Nephron (organoid): ENCODE measurements around the gene CASQ2.

ENCODE experiments used
- H3K27ac Mint-ChIP-seq, 3 experiments: 2 replicates each; pipeline ENCODE4 v1.8.0; 2020; ENCODE audit warnings: mixed read lengths in 3 of 3, mild to moderate bottlenecking in 2 of 3, moderate library complexity in 1 of 3
- H3K27me3 Mint-ChIP-seq: 2 replicates; pipeline ENCODE4 v1.8.0; 2021; ENCODE audit warnings: low read depth, mild to moderate bottlenecking, moderate library complexity, mixed read lengths
- H3K36me3 Mint-ChIP-seq: 2 replicates; pipeline ENCODE4 v1.8.0; 2020; ENCODE audit warnings: low read depth, mixed read lengths
- H3K4me1 Mint-ChIP-seq: 2 replicates; pipeline ENCODE4 v1.8.0; 2020; ENCODE audit warnings: mixed read lengths
- H3K4me3 Mint-ChIP-seq, 3 experiments: 2 replicates each; pipeline ENCODE4 v1.8.0; 2020; ENCODE audit warnings: mild to moderate bottlenecking in 3 of 3, mixed read lengths in 3 of 3, moderate library complexity in 2 of 3
- H3K9me3 Mint-ChIP-seq: 2 replicates; pipeline ENCODE4 v1.8.0; 2020; ENCODE audit warnings: mixed read lengths
- TF ChIP-seq, protein P1 (sequence below), 3 experiments: fragments of 200-600 bp; sonication (generic); IDR thresholded peaks; one replicate each; pipeline ENCODE4 v1.5.0; 2021; ENCODE audit warnings: antibody characterized with exemption in 3 of 3; ENCODE audit not compliant: unreplicated experiment in 3 of 3

The CASQ2 gene

DNA sequence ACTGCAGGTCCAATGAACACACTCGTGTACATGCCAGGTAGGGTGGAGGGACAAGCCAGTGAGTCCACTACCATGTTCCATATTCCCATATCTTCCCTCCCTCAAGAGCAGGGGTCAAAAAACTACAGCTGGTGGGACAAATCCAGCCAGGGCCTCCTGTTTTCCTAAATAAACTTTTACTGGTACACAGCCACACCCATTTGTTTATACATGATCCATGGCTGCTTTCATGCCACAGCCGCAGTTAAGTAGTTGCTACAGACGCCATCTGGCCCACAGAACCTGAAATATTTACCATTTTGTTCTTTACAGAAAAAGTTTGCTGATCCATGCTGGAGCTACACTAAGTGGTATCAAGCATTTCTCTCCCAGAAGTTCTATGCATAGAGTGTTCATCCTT lies 42.4 kb downstream of the CASQ2 start:
- Mint-ChIP-seq H3K27ac (peak overlapping the region in 2 of 3 experiments; percentile 6 to 16), H3K36me3 (no peaks in the 10 kb centered on the region), H3K9me3 (no peaks in the 10 kb centered on the region), H3K27me3 (no peaks in the 10 kb centered on the region), H3K4me1 (peaks cover 44% of the 10 kb centered on the region), H3K4me3 (no peak overlapping the region)
- TF ChIP-seq, protein P1, sequence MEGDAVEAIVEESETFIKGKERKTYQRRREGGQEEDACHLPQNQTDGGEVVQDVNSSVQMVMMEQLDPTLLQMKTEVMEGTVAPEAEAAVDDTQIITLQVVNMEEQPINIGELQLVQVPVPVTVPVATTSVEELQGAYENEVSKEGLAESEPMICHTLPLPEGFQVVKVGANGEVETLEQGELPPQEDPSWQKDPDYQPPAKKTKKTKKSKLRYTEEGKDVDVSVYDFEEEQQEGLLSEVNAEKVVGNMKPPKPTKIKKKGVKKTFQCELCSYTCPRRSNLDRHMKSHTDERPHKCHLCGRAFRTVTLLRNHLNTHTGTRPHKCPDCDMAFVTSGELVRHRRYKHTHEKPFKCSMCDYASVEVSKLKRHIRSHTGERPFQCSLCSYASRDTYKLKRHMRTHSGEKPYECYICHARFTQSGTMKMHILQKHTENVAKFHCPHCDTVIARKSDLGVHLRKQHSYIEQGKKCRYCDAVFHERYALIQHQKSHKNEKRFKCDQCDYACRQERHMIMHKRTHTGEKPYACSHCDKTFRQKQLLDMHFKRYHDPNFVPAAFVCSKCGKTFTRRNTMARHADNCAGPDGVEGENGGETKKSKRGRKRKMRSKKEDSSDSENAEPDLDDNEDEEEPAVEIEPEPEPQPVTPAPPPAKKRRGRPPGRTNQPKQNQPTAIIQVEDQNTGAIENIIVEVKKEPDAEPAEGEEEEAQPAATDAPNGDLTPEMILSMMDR (IDR thresholded peaks at IDR 0.05; ENCODE audit: unreplicated experiment in 3 of 3): no peak

GRCh38 chr1:115725600-115725999 lies 42.9 kb downstream of the CASQ2 start:
- H3K4me1 Mint-ChIP-seq: peaks cover 39% of the 10 kb centered on the region

DNA sequence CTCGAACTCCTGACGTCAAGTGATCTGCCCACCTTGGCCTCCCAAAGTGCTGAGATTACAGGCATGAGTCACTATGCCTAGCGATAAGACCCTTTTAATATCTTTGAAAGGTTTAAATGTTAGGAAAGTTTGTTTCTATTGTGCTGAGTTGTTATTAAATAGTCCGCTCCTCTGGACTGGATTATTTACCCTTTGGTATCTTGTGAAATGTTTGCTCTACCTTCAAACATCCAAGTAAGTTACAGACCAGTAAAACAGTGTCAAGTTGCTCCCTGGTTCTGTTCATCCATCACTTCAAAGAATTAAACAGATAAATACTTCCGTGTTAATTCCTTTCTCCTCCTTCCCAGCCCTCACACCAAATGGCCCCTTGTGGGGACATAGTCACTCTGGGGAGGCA lies 44.8 kb downstream of the CASQ2 start:
- no peaks in the 10 kb centered on the region for H3K9me3 Mint-ChIP-seq
- no peaks in the 10 kb centered on the region for H3K27me3 Mint-ChIP-seq
- H3K4me3 Mint-ChIP-seq: no peak overlapping the region
- TF ChIP-seq, protein P1 (IDR thresholded peaks at IDR 0.05; ENCODE audit: unreplicated experiment in 3 of 3): no peak
- no peaks in the 10 kb centered on the region for H3K36me3 Mint-ChIP-seq
- no peak overlapping the region for H3K27ac Mint-ChIP-seq
- peaks cover 32% of the 10 kb centered on the region for H3K4me1 Mint-ChIP-seq

More at GRCh38 chr1:115725600-115725999, 42.9 kb downstream of the CASQ2 start:
- Mint-ChIP-seq H3K4me3 (no peak overlapping the region), H3K27me3 (no peaks in the 10 kb centered on the region), H3K27ac (peak overlapping the region in 1 of 3 experiments; percentile 16), H3K36me3 (no peaks in the 10 kb centered on the region), H3K9me3 (no peaks in the 10 kb centered on the region)
- TF ChIP-seq, protein P1 (IDR thresholded peaks at IDR 0.05; ENCODE audit: unreplicated experiment in 3 of 3): no peak

GRCh38 chr1:115722221-115722620 lies 46.3 kb downstream of the CASQ2 start:
- H3K9me3 Mint-ChIP-seq: no peaks in the 10 kb centered on the region
- H3K4me3 Mint-ChIP-seq: no peak overlapping the region
- H3K36me3 Mint-ChIP-seq: no peaks in the 10 kb centered on the region
- TF ChIP-seq, protein P1 (IDR thresholded peaks at IDR 0.05; ENCODE audit: unreplicated experiment in 3 of 3): no peak
- peaks cover 25% of the 10 kb centered on the region for H3K4me1 Mint-ChIP-seq
- H3K27me3 Mint-ChIP-seq: no peaks in the 10 kb centered on the region
- no peak overlapping the region for H3K27ac Mint-ChIP-seq

DNA sequence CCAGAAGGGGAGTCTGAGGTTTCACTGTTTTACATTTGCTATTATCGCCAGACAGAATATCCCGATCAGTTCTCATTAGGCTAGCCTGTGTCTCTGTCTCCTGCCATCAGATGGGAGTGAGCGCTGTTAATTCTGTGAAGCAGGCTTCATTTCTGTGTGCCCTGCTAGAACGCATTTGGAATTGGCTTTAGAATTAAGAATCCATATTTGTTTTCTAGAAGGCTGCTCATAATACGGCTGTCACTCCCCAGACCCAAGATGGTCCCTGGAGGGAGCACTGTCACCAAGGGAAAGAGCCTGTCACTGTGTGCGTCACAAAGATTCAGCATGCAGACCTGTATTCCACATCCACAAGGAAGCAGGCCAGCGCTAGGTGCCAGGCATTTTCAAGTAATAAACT lies 49.2 kb downstream of the CASQ2 start:
- Mint-ChIP-seq H3K36me3 (no peaks in the 10 kb centered on the region), H3K4me1 (peaks cover 16% of the 10 kb centered on the region), H3K4me3 (no peak overlapping the region), H3K9me3 (no peaks in the 10 kb centered on the region), H3K27ac (no peak overlapping the region), H3K27me3 (no peaks in the 10 kb centered on the region)
- TF ChIP-seq, protein P1 (IDR thresholded peaks at IDR 0.05; ENCODE audit: unreplicated experiment in 3 of 3): no peak

- peak overlapping the region; percentile 36 to 57 (median 44) for H3K27ac Mint-ChIP-seq
- H3K27me3 Mint-ChIP-seq: no peaks in the 10 kb centered on the region
- H3K36me3 Mint-ChIP-seq: no peaks in the 10 kb centered on the region
- peaks cover 16% of the 10 kb centered on the region for H3K4me1 Mint-ChIP-seq
- H3K9me3 Mint-ChIP-seq: no peaks in the 10 kb centered on the region
- H3K4me3 Mint-ChIP-seq: no peak overlapping the region
- TF ChIP-seq, protein P1 (IDR thresholded peaks at IDR 0.05; ENCODE audit: unreplicated experiment in 3 of 3): no peak
Measured at GRCh38 chr1:115718011-115718754, 50.3 kb downstream of the CASQ2 start.
